HG03103 (cell line): Measurements from ENCODE around the gene INCENP.
"Not testable (repeated sequence)": the region's sequence is repeated elsewhere in the genome, so short reads cannot be mapped to it uniquely, and the experiment has no call there.

ENCODE experiments used
- ATAC-seq: cut with Tn5 transposase; IDR thresholded peaks from one replicate; pipeline ENCODE4 v1.9.1; 2021; ENCODE audit warnings: low read depth; ENCODE audit not compliant: unreplicated experiment

The INCENP gene

GRCh38 chr11:62166371-62166770 lies 42.6 kb downstream of the INCENP start:
- no peak for ATAC-seq

GRCh38 chr11:62169448-62169847 lies 45.6 kb downstream of the INCENP start:
- no peak for ATAC-seq

DNA sequence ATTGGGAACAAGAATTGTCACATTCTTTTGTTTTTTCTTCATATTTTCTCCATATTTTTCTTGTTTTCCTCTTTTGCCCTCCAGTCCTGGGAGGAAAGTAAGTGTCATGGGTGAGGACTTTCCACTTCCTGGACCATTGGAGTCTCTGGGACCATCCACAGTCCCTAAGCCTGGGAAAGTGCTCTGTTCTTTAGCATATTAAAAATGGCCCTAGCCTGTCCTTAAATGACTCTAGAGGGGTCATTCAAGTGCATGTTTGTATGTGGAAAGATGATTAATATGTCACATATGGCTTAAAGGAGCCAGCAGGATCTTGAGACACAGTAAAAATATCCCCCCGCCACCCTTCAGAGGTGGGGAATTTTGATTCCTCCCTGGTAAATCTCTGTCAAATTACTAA lies 46.1 kb downstream of the INCENP start:
- ATAC-seq = no peak

DNA sequence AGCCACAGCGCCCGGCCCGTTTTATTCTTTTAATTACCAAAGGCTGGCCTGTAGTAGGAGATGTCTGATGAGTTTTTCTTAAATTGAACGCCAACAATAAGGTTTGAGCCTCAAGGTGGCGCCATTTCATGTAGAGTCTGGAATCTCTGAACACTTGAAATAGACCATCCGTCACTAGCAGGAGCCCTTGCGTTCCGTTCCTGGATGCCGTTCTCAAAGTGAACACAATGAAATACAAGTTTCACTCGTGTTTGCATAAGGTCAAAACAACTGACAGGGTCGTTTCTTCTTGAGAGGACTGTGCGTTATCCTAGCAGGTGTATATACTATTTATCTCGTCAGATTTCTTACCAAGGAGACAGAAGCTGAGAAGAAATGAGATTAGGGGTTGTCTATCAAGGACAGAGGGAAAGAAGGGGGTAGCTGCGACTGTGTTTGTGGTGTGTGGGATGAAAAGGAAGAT lies 47.5 kb downstream of the INCENP start:
- no peak for ATAC-seq

DNA sequence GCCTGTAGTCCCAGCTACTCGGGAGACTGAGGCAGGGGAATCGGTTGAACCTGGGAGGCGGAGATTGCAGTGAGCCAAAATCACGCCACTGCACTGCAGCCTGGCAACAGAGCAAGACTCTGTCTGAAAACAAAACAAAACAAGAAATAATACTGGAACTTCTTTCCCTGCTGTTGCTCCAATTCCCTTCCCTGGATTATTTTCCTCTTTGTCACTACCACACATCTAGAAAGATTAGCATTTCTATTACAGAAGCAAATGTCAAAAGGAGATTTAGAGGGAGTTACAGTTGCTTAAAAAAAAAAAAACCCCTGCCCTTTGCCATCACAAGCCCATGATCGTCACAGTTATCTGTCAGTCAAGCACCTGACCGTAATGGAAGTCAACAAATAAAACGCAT lies 48.5 kb downstream of the INCENP start:
- no peak for ATAC-seq

GRCh38 chr11:62176766-62177165 lies 53.0 kb downstream of the INCENP start:
- ATAC-seq = no peak

- ATAC-seq = no peak
Observed at GRCh38 chr11:62179995-62180394, 56.2 kb downstream of the INCENP start.

DNA sequence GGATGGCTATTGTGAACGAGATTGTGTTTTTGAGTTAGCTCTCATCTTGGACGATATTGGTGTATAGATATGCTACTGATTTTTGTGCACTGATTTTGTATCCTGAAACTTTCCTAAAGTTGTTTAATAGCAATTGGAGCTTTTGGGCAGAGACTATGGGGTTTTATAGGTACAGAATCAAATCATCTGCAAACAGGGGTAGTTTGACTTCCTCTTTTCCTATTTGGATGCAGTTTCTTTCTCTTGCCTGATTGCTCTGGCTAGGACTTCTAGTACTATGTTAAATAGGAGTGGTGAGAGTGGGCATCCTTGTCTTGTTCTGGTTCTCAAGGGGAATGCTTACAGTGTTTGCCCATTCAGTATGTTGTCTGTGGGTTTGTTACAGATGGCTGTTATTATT lies 57.3 kb downstream of the INCENP start:
- no peak for ATAC-seq

GRCh38 chr11:62182147-62182891 lies 58.5 kb downstream of the INCENP start:
- no peak for ATAC-seq

- no peak for ATAC-seq
Observed at GRCh38 chr11:62186195-62186594, 62.4 kb downstream of the INCENP start.

DNA sequence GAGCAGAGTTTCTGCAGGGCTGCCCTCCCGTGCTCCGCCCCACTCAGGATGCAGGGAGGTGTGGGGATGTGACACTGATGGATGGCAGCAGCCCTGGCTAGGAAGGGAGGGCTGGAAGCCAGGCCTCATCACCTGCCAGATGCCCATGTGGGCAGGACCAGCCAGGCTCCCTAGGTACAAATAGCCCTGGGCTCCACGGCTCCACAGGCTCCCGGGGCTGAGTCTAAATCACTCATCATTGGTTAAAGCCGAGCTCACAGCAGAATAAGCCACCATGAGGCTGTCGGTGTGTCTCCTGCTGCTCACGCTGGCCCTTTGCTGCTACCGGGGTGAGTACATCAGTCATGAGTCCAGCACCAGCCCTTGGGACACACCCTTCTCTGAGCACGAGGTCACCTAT lies 66.2 kb downstream of the INCENP start, which contains the start of gene SCGB1D1:
TSS of gene SCGB1D1 (plus strand) at position 206 of the 400 bp plus-strand sequence. CDS start at position 275, 69 bp downstream.
- no peak for ATAC-seq

DNA sequence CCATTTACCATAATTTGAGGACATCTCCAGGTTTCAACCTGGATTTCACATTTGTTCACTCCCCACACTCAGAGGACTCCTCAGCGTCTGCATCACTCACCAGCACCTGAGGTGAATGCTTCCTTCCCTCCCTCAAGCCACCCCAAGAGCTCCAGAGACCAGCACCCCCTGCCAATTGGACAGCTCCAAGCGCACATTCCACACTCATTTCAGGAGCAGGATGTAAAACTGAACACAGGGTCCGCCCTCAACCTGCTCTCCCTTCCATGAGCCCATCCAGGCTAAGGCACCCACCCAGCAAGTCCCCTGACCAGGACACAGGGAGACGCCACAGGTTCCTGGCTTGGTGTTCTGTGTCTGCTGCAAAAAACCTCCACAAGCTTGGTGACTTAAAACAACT lies 70.1 kb downstream of the INCENP start:
- ATAC-seq = no peak

DNA sequence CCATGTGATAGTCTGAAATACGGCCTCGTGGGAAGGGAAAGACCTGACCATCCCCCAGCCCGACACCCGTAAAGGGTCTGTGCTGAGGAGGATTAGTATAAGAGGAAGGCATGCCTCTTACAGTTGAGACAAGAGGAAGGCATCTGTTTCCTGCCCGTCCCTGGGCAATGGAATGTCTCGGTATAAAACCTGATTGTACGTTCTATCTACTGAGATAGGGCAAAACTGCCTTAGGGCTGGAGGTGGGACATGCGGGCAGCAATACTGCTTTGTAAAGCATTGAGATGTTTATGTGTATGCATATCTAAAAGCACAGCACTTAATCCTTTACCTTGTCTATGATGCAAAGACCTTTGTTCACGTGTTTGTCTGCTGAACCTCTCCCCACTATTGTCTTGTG lies 71.2 kb downstream of the INCENP start:
- not testable (repeated sequence) for ATAC-seq

GRCh38 chr11:62195945-62196344 lies 72.1 kb downstream of the INCENP start:
- ATAC-seq = no peak

DNA sequence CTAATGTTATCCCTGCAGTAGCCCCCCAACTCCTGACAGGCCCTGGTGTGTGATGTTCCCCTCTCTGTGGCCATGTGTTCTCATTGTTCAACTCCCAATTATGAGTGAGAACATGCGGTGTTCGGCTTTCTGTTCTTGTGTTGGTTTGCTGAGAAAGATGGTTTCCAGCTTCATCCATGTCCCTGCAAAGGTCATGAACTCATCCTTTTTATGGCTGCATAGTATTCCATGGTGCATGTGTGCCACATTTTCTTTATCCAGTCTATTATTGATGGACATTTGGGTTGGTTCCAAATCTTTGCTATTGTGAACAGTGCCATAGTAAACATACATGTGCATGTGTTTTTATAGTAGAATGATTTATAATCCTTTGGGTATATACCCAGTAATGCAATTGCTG lies 73.6 kb downstream of the INCENP start:
- ATAC-seq = not testable (repeated sequence)

GRCh38 chr11:62201376-62201775 lies 77.6 kb downstream of the INCENP start:
- ATAC-seq = no peak
